Neural progenitor cell (in vitro differentiated cells): Measurements from ENCODE around the gene OR8K3. TPM values are rescaled to one million over a fixed set of nuclear protein-coding genes. Genes with fewer than 3 reads are reported as not detected.

Source experiments
- DNase-seq: peaks from one replicate; pipeline ENCODE4 v3.0.0-alpha.2; 2016; ENCODE audit warnings: low spot score
- H2AFZ ChIP-seq: fragments of 200-600 bp; sonication (generic); replicated peaks from 2 replicates; pipeline ENCODE4 v1.6.1; 2016; ENCODE audit warnings: antibody characterized with exemption
- H3F3A ChIP-seq: fragments of 200-600 bp; sonication (generic); 2 replicates; pipeline ENCODE4 v1.6.1; 2016; ENCODE audit warnings: antibody characterized with exemption, low read depth
- H3K27ac ChIP-seq: fragments of 200-600 bp; sonication (generic); 2 replicates; pipeline ENCODE4 v1.5.1; 2016; ENCODE audit warnings: mild to moderate bottlenecking
- H3K27me3 ChIP-seq: fragments of 200-600 bp; sonication (generic); 2 replicates; pipeline ENCODE4 v1.6.1; 2016; ENCODE audit warnings: mild to moderate bottlenecking, moderate library complexity
- H3K36me3 ChIP-seq: fragments of 200-600 bp; sonication (generic); 2 replicates; pipeline ENCODE4 v1.5.1; 2016
- H3K4me1 ChIP-seq: fragments of 200-600 bp; sonication (generic); 2 replicates; pipeline ENCODE4 v1.6.1; 2016; ENCODE audit warnings: mixed run types
- H3K4me2 ChIP-seq: fragments of 200-600 bp; sonication (generic); 2 replicates; pipeline ENCODE4 v1.6.1; 2016
- H3K4me3 ChIP-seq: fragments of 200-600 bp; sonication (generic); 2 replicates; pipeline ENCODE4 v1.5.1; 2016
- H3K79me2 ChIP-seq: fragments of 200-600 bp; sonication (generic); 2 replicates; pipeline ENCODE4 v1.6.1; 2016; ENCODE audit warnings: low read depth
- H3K9ac ChIP-seq: fragments of 200-600 bp; sonication (generic); 2 replicates; pipeline ENCODE4 v1.6.1; 2016
- H3K9me3 ChIP-seq: fragments of 200-600 bp; sonication (generic); 2 replicates; pipeline ENCODE4 v1.5.1; 2016; ENCODE audit warnings: low read depth
- H4K20me1 ChIP-seq: fragments of 200-600 bp; sonication (generic); 2 replicates; pipeline ENCODE4 v1.6.1; 2016; ENCODE audit warnings: low read depth
- H3K27ac Mint-ChIP-seq: 3 replicates; pipeline ENCODE4 v1.8.0; 2021; ENCODE audit warnings: mixed read lengths
- H3K27me3 Mint-ChIP-seq: 2 replicates; pipeline ENCODE4 v1.8.0; 2022; ENCODE audit warnings: low read depth, mild to moderate bottlenecking, inconsistent platforms, moderate library complexity, mixed read lengths; ENCODE audit not compliant: insufficient read depth
- H3K36me3 Mint-ChIP-seq: 3 replicates; pipeline ENCODE4 v1.8.0; 2021; ENCODE audit warnings: mixed read lengths
- H3K4me1 Mint-ChIP-seq: 3 replicates; pipeline ENCODE4 v1.8.0; 2021; ENCODE audit warnings: mixed read lengths
- H3K4me3 Mint-ChIP-seq: 3 replicates; pipeline ENCODE4 v1.8.0; 2021; ENCODE audit warnings: mild to moderate bottlenecking, moderate library complexity, mixed read lengths
- H3K9me3 Mint-ChIP-seq: 3 replicates; pipeline ENCODE4 v1.8.0; 2020; ENCODE audit warnings: mixed read lengths
- EZH2 ChIP-seq: fragments of 200-600 bp; sonication (generic); IDR thresholded peaks from 2 replicates; pipeline ENCODE4 v1.6.1; 2017; ENCODE audit warnings: antibody characterized with exemption, mild to moderate bottlenecking, moderate library complexity
- EZH2phosphoT487 ChIP-seq: fragments of 200-600 bp; sonication (generic); IDR thresholded peaks from 2 replicates; pipeline ENCODE4 v1.6.1; 2017; ENCODE audit warnings: antibody characterized with exemption
- total RNA-seq: library from RNA; depleted of rRNA; stranded (reverse); fragments of >200 nt; gene quantifications from 2 replicates; pipeline ENCODE4 v1.2.3, GENCODE V29; 2015; ENCODE audit warnings: low replicate concordance
- TF ChIP-seq, protein P1 (sequence below): fragments of 200-600 bp; sonication (generic); IDR thresholded peaks from 2 replicates; pipeline ENCODE4 v1.5.1; 2017; ENCODE audit warnings: antibody characterized with exemption, mild to moderate bottlenecking

OR8K3 gene
- not detected in 2 replicates for total RNA-seq

DNA sequence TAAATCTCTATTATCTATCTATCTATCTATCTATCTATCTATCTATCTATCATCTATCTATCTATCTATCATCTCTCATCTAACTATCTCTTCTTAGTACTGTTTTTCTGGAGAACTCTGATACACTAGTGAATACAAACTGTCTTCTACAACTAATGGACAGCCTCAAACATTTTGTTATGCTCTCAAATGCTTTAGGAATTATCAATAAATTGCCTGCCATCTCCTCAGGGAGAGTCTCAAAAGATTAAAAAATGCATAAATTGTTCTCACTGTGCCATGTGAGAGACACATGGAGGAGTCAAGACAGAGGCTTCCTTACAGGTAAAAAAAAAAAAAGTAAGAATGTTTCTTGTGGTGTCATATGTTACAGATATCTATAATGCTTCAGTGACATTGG, at the start of gene OR8K3:
Gene OR8K3, plus strand, starts transcription at position 301 of the 400 bp plus-strand sequence. CDS start 3,163 bp downstream, outside the sequence.
- Histone ChIP-seq H3K4me3 (no peak within 1 kb of the TSS), H3K27me3 (no peaks in the 10 kb centered on the region), H4K20me1 (no peaks in the 10 kb centered on the region), H3K4me1 (no peaks in the 10 kb centered on the region), H3K36me3 (no peaks in the 10 kb centered on the region), H3K79me2 (no peaks in the 10 kb centered on the region), H3F3A (no peaks in the 10 kb centered on the region), H3K27ac (no peak within 1 kb of the TSS), H3K9me3 (no peaks in the 10 kb centered on the region), H3K9ac (no peak within 1 kb of the TSS), H3K4me2 (no peak within 1 kb of the TSS), H2AFZ (no peak within 1 kb of the TSS)
- DNase-seq = no peak
- Mint-ChIP-seq H3K9me3 (no peaks in the 10 kb centered on the region), H3K4me1 (no peaks in the 10 kb centered on the region), H3K27me3 (no peaks in the 10 kb centered on the region), H3K27ac (no peak within 1 kb of the TSS), H3K4me3 (no peak within 1 kb of the TSS), H3K36me3 (no peaks in the 10 kb centered on the region)
- TF ChIP-seq, protein P1, sequence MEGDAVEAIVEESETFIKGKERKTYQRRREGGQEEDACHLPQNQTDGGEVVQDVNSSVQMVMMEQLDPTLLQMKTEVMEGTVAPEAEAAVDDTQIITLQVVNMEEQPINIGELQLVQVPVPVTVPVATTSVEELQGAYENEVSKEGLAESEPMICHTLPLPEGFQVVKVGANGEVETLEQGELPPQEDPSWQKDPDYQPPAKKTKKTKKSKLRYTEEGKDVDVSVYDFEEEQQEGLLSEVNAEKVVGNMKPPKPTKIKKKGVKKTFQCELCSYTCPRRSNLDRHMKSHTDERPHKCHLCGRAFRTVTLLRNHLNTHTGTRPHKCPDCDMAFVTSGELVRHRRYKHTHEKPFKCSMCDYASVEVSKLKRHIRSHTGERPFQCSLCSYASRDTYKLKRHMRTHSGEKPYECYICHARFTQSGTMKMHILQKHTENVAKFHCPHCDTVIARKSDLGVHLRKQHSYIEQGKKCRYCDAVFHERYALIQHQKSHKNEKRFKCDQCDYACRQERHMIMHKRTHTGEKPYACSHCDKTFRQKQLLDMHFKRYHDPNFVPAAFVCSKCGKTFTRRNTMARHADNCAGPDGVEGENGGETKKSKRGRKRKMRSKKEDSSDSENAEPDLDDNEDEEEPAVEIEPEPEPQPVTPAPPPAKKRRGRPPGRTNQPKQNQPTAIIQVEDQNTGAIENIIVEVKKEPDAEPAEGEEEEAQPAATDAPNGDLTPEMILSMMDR = no peak
- TF ChIP-seq EZH2phosphoT487 = no peak
- TF ChIP-seq EZH2 = no peak

DNA sequence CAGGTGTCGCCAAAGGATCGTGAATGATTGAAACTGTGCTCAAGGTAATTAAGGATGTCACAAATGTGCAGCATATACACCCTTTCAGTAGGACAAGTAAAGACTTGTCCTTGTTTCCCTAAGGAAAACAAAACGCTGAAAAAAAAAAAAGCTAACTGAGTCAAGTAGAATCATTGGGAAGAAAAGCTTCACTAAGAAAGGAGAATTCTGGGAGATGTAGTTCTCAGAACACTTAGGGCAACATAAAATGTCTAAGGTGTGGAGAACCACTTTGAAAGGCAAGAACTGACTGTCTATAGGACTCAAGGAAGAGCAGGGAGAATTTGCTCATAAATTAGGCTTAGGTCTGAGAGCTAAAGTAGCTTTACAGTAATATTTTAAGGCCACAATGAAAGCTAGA, 43.9 kb upstream of the OR8K3 start:
- Histone ChIP-seq H3K4me1 (no peaks in the 10 kb centered on the region), H3K4me2 (no peak overlapping the region), H4K20me1 (no peaks in the 10 kb centered on the region), H3K27me3 (no peaks in the 10 kb centered on the region), H2AFZ (peak overlapping the region; percentile 17), H3K36me3 (no peaks in the 10 kb centered on the region), H3K9me3 (no peaks in the 10 kb centered on the region), H3F3A (no peaks in the 10 kb centered on the region), H3K9ac (no peak overlapping the region), H3K79me2 (no peaks in the 10 kb centered on the region), H3K4me3 (no peak overlapping the region), H3K27ac (no peak overlapping the region)
- TF ChIP-seq, protein P1 = no peak
- TF ChIP-seq EZH2 (no peak), EZH2phosphoT487 (no peak)
- no peak for DNase-seq
- Mint-ChIP-seq H3K27me3 (no peaks in the 10 kb centered on the region), H3K4me1 (no peaks in the 10 kb centered on the region), H3K4me3 (no peak overlapping the region), H3K36me3 (no peaks in the 10 kb centered on the region), H3K9me3 (peaks cover 7% of the 10 kb centered on the region), H3K27ac (no peak overlapping the region)

GRCh38 chr11:56273854-56274253, 41.1 kb upstream of the OR8K3 start, which contains the start of gene OR5T1:
OR5T1 (plus strand) TSS chr11:56274154; CDS start chr11:56275639, 1,485 bp downstream.
- no peaks in the 10 kb centered on the region for H3K4me1 Mint-ChIP-seq
- Histone ChIP-seq H3K4me2 (no peak within 1 kb of the TSS), H3K4me3 (no peak within 1 kb of the TSS), H3K4me1 (no peaks in the 10 kb centered on the region), H2AFZ (no peak within 1 kb of the TSS), H3K9ac (no peak within 1 kb of the TSS), H3K9me3 (no peaks in the 10 kb centered on the region), H3K36me3 (no peaks in the 10 kb centered on the region), H3K27ac (no peak within 1 kb of the TSS), H4K20me1 (no peaks in the 10 kb centered on the region), H3K79me2 (no peaks in the 10 kb centered on the region), H3K27me3 (no peaks in the 10 kb centered on the region), H3F3A (no peaks in the 10 kb centered on the region)
- H3K36me3 Mint-ChIP-seq = no peaks in the 10 kb centered on the region
- no peak for DNase-seq
- H3K27me3 Mint-ChIP-seq = peaks cover 2% of the 10 kb centered on the region
- H3K9me3 Mint-ChIP-seq = no peaks in the 10 kb centered on the region
- no peak within 1 kb of the TSS for H3K27ac Mint-ChIP-seq
- TF ChIP-seq EZH2 (no peak), EZH2phosphoT487 (no peak)
- TF ChIP-seq, protein P1 = no peak
- no peak within 1 kb of the TSS for H3K4me3 Mint-ChIP-seq
